ENCODE measurements around the gene KIAA0319L.

GRCh38 chr1:35569936-35570335 is 12.7 kb upstream of the KIAA0319L start:
- TF ChIP-seq, protein P1, sequence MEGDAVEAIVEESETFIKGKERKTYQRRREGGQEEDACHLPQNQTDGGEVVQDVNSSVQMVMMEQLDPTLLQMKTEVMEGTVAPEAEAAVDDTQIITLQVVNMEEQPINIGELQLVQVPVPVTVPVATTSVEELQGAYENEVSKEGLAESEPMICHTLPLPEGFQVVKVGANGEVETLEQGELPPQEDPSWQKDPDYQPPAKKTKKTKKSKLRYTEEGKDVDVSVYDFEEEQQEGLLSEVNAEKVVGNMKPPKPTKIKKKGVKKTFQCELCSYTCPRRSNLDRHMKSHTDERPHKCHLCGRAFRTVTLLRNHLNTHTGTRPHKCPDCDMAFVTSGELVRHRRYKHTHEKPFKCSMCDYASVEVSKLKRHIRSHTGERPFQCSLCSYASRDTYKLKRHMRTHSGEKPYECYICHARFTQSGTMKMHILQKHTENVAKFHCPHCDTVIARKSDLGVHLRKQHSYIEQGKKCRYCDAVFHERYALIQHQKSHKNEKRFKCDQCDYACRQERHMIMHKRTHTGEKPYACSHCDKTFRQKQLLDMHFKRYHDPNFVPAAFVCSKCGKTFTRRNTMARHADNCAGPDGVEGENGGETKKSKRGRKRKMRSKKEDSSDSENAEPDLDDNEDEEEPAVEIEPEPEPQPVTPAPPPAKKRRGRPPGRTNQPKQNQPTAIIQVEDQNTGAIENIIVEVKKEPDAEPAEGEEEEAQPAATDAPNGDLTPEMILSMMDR (IDR thresholded peaks at IDR 0.05), result no peak
- no peak for TF ChIP-seq POLR2AphosphoS5 (IDR thresholded peaks at IDR 0.05)

All from transverse colon (tissue), 4 donors.